GM12801 (cell line): ENCODE data around the gene PARN.

Experiments
- TF ChIP-seq, protein P1 (sequence below): IDR thresholded peaks from one replicate; pipeline ENCODE4 v1.5.1; 2011; ENCODE audit warnings: control low read depth; ENCODE audit not compliant: insufficient read length; ENCODE audit errors: extremely low read depth

Gene PARN

GRCh38 chr16:14539156-14539555 is 90.9 kb downstream of the PARN start:
- TF ChIP-seq, protein P1, sequence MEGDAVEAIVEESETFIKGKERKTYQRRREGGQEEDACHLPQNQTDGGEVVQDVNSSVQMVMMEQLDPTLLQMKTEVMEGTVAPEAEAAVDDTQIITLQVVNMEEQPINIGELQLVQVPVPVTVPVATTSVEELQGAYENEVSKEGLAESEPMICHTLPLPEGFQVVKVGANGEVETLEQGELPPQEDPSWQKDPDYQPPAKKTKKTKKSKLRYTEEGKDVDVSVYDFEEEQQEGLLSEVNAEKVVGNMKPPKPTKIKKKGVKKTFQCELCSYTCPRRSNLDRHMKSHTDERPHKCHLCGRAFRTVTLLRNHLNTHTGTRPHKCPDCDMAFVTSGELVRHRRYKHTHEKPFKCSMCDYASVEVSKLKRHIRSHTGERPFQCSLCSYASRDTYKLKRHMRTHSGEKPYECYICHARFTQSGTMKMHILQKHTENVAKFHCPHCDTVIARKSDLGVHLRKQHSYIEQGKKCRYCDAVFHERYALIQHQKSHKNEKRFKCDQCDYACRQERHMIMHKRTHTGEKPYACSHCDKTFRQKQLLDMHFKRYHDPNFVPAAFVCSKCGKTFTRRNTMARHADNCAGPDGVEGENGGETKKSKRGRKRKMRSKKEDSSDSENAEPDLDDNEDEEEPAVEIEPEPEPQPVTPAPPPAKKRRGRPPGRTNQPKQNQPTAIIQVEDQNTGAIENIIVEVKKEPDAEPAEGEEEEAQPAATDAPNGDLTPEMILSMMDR, result no peak

DNA sequence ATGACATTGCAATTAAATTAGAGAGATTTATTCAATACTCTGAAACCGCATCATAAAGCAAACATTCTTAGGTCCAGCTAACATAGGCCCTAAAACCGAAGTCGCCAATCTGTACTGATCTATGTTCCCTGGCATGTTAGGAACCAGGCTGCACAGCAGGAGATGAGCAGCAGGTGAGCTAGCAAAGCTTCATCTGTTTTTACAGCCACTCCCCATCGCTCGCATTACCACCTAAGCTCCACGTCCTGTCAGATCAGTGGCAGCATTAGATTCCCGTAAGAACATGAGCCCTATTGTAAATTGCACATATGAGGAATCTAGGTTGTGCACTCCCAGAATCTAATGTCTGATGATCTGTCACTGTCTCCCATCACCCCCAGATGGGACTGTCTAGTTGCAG is 91.5 kb downstream of the PARN start:
- TF ChIP-seq, protein P1, result no peak

DNA sequence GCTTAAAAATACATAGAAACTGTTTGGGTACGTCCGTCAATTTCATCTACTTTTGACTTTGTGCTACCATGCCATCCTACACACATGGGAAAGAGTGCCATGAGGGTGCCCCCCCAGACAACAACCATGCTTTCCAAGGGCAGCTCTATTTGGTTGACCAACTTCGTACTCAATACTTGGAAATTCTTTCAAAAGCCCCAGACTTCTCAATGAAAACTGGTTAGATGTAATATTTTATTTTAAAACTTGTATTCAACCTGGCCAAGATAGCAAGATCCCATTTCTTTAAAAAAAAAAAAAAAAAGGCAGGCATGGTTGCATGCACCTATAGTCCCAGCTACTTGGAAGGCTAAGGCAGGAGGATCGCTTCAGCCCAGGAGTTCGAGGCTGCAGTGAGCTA is 98.4 kb downstream of the PARN start:
- TF ChIP-seq, protein P1, result no peak

GRCh38 chr16:14531101-14531500 is 99.0 kb downstream of the PARN start:
- TF ChIP-seq, protein P1, result no peak

- TF ChIP-seq, protein P1, result no peak
Observed at GRCh38 chr16:14530046-14530445, 100.0 kb downstream of the PARN start.

DNA sequence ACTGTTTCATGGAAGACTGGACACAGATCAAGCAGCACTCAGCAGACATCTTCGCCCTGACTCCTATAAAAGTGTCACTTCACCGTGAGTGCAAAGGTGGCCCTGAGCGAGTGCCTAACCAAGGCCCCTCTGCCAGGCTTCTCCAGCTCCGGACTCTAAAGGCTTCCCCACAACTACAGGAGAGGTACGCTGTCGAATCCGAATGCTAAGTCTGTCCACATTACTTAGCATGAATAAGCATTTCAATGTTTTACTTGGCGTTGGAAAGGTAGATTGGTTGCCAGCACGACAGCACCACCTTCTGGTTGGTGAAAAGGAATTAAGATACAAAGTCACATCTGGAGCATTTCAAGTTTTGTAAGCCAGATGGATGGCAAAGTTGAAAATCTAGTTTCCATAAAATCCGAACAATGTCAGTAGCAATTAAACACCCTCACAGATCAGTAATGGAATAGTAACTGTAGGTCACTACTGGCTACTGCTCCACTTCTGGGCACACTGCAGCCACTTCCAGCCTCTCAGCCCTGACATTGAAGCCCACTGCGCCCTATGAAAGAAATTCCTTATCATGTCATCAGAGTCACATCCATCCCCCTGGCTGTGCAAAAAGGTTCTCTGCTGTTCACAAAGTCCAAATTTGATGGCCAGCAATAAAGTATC is 100.9 kb downstream of the PARN start:
- TF ChIP-seq, protein P1, result no peak

GRCh38 chr16:14528306-14528705 is 101.8 kb downstream of the PARN start:
- TF ChIP-seq, protein P1, result no peak
